GM18505 (cell line): ENCODE results near the gene METTL25.

Source experiments
- ATAC-seq: cut with Tn5 transposase; IDR thresholded peaks from one replicate; pipeline ENCODE4 v1.9.1; 2021; ENCODE audit not compliant: unreplicated experiment
- POLR2A ChIP-seq: IDR thresholded peaks from 4 replicates; pipeline ENCODE4 v1.6.1; 2011; ENCODE audit warnings: borderline replicate concordance; ENCODE audit not compliant: insufficient read depth, insufficient read length; ENCODE audit errors: extremely low read depth

Gene METTL25

DNA sequence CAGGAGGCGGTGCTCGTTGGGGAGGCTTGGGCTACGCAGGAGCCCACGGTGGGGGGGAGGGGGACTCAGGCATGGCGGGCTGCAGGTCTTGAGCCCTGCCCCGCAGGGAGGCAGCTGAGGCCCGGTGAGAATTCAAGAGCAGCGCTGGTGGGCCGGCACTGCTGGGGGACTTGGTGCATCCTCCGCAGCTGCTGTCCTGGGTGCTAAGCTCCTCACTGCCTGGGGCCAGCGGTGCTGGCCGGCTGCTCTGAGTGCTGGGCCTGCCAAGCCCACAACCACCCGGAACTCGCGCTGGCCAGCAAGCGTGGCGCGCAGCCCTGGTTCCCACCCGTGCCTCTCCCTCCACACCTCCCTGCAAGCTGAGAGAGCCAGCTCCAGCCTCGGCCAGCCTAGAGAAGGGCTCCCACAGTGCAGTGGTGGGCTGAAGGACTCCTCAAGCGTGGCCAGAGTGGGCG, 3.2 kb downstream of the METTL25 start:
- ATAC-seq: no peak
- no peak for TF ChIP-seq POLR2A

- no peak for ATAC-seq
- TF ChIP-seq POLR2A: no peak
Measured at GRCh38 chr12:82363990-82364389, 5.7 kb downstream of the METTL25 start.

DNA sequence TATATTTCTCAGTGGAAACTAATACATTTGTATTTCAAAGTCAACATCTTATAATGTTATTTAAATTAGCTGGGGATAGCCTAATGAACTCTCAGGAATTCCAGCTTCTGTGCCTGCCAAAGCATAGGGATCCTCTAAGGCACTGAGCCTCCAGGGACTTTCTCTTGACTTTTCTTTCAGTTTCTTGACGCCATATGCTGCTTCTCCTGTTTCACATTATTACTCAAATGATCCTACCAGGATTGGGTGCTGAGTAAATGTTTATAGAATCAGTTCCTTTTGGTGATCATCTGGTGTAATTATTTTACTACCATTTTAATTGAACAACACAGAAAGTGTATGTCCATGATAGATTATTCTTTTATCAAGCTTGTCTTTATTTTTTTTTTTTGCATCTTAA, 7.9 kb downstream of the METTL25 start:
- ATAC-seq: no peak

GRCh38 chr12:82375201-82375600, 16.9 kb downstream of the METTL25 start:
- no peak for TF ChIP-seq POLR2A
- ATAC-seq: no peak

More for the DNA sequence above, 7.9 kb downstream of the METTL25 start:
- TF ChIP-seq POLR2A: no peak

GRCh38 chr12:82378997-82379396, 20.7 kb downstream of the METTL25 start:
- no peak for ATAC-seq
- no peak for TF ChIP-seq POLR2A

- peak; percentile 66 for ATAC-seq
- no peak for TF ChIP-seq POLR2A
Measured at GRCh38 chr12:82383930-82384552, 25.7 kb downstream of the METTL25 start.

GRCh38 chr12:82398879-82399278, 40.5 kb downstream of the METTL25 start:
- TF ChIP-seq POLR2A: no peak

GRCh38 chr12:82400819-82401218, 42.5 kb downstream of the METTL25 start:
- ATAC-seq: no peak
- TF ChIP-seq POLR2A: no peak

More at GRCh38 chr12:82398879-82399278, 40.5 kb downstream of the METTL25 start:
- ATAC-seq: no peak

DNA sequence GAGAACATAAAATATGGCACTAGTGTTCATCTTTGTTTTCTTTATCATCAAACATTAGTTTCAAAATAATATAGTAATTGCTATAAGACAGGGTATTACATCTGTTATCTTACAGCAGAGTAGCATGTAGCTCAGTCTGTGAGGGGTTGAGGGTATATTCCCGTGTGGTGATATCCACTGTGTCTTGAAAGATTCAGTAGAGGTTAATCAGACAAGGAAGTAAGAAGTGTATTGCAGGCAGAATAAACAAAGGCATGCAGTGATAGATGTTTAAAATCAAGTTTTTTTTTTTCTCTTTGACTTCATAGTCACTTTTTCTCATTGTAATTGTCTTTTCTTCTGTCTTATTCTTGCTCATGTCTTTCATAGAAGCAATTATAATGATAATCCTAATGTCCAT, 48.3 kb downstream of the METTL25 start:
- no peak for TF ChIP-seq POLR2A
- no peak for ATAC-seq

DNA sequence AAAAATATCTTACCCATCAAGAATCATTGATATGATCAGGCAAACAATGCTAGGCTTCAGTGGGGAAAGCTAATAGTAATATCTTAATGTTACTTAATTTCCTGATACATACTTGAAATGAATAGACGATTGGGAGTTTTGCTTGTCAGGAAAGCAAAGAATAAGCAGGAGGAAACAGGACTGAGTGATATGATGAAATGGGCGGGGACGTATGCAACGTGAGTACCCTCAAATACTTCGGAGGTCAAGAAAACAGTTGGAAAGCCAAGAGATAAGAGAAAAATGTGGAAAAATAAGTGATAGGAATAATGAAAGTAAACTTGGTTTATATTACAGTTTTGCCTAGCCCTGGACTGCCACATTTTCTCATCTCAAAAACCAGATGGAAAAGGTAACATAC, 49.2 kb downstream of the METTL25 start:
- ATAC-seq: no peak
- no peak for TF ChIP-seq POLR2A

DNA sequence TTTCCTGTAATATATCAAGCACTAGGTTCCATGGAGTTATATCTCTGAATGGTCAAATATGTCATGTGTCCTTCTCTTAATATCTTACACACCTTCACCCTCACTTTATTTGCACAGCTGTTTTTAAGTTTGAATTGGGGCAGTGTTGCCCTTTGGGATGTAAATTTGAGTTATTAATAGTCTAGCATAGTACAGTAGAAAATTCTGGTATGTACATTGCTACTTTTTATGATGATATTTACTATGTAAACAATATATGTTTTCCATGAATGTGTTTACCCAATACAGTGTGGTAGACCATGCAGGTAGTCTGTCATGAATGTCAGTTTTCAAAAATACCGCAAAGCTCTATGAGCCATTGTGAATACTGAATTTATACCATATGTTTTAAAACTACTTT, 50.5 kb downstream of the METTL25 start:
- no peak for TF ChIP-seq POLR2A
- ATAC-seq: no peak

GRCh38 chr12:82411546-82412230, 53.4 kb downstream of the METTL25 start:
- no peak for ATAC-seq
- TF ChIP-seq POLR2A: no peak

DNA sequence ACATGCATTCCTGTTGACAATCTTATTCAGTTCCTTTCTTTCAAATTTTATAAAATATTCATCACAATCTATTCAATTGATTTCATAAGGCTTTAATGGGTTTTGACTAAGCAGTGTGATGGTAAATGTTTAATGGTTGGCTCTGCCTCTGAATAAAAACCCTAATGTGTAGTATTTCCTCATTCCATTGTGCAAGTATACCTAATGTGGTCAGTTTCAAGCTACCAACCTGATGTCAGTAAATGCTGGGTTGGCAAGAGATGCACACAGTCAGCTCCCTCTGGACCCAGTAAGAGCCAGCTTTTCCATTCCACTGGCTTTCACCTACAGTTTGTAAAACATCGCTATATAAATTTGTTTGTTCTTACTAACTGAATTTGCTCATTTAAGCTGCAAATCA, 53.9 kb downstream of the METTL25 start:
- ATAC-seq: no peak
- TF ChIP-seq POLR2A: no peak

GRCh38 chr12:82414044-82414443, 55.7 kb downstream of the METTL25 start:
- ATAC-seq: no peak
- TF ChIP-seq POLR2A: no peak

DNA sequence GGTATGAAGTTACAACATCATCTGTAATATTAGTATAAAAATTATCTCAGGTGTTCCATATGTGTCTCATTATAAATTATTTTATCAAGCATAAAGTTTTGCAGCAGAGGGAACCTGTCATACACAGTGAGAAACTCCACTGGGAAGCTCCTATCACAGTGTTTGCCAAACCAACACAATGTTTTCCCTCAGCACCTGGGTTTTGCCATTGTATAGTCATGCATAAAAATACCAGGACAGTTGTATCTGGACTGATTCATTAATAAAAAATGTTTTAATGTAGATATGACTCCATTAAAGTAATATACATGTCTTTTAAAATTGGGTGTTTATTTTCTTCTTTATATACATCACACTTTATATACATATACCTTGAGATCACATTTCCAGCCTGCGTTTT, 56.6 kb downstream of the METTL25 start:
- no peak for TF ChIP-seq POLR2A
- ATAC-seq: no peak

DNA sequence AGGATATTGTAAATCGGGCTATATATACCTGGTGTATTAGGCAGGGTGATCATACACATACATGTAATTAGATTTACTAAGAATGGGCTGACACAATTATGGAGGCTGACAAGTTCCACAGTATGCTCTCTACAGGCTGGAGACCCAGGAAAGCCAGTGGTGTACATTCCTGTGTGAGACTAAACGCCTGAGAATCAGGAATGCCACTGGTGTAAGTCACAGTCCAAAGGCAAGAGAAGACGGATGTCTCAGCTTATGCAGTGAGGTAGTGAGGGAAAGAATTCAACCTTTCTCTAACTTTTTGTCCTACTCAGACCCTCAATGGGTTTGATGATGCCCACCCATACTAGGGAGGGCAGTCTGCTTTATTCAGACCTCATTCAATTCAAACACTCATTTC, 57.1 kb downstream of the METTL25 start:
- no peak for ATAC-seq
- TF ChIP-seq POLR2A: no peak
